GM12874 (cell line): Measurements from ENCODE around the gene MRPS7.

Experiments
- TF ChIP-seq, protein P1 (sequence below): IDR thresholded peaks from 2 replicates; pipeline ENCODE4 v1.5.1; 2011; ENCODE audit warnings: low read depth, mild to moderate bottlenecking, control low read depth, low read length, moderate library complexity; ENCODE audit not compliant: insufficient read depth

MRPS7 gene

DNA sequence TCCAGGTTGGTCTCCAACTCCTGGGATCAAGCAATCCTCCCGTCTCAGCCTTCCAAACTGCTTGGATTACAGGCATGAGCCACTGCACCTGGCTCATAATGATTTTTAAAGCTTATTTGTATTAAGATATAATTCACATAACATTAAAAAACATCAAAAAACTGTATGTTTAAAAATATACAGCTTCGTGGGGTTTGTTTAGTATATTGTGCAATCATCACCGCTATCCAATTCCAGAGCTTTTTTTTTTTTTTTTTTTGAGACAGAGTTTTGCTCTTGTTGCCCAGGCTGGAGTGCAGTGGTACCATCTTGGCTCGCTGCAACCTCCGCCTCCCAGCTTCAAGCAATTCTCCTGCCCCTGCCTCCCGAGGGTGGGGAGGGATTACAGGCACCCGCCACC lies 38.6 kb downstream of the MRPS7 start:
- TF ChIP-seq, protein P1, sequence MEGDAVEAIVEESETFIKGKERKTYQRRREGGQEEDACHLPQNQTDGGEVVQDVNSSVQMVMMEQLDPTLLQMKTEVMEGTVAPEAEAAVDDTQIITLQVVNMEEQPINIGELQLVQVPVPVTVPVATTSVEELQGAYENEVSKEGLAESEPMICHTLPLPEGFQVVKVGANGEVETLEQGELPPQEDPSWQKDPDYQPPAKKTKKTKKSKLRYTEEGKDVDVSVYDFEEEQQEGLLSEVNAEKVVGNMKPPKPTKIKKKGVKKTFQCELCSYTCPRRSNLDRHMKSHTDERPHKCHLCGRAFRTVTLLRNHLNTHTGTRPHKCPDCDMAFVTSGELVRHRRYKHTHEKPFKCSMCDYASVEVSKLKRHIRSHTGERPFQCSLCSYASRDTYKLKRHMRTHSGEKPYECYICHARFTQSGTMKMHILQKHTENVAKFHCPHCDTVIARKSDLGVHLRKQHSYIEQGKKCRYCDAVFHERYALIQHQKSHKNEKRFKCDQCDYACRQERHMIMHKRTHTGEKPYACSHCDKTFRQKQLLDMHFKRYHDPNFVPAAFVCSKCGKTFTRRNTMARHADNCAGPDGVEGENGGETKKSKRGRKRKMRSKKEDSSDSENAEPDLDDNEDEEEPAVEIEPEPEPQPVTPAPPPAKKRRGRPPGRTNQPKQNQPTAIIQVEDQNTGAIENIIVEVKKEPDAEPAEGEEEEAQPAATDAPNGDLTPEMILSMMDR, result no peak

DNA sequence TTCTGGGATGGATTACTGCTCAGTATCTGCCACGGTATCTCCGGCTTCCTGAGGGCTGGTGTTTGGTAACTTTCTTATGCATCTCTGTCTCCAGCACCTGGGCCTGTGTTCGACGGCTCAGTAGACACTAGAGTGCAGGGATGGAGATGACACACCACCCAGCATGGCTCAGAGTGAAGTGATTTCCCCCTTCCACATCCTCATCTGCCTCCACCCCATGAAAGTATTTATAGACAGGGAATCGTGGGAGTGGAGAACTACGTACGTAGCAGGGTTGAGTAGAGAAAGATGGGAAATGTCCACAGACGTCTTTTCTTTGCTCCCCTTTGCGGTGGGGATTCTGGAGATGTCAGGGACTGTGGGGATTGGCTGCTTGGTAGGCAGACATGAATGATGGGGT lies 39.4 kb downstream of the MRPS7 start:
- TF ChIP-seq, protein P1, result no peak

DNA sequence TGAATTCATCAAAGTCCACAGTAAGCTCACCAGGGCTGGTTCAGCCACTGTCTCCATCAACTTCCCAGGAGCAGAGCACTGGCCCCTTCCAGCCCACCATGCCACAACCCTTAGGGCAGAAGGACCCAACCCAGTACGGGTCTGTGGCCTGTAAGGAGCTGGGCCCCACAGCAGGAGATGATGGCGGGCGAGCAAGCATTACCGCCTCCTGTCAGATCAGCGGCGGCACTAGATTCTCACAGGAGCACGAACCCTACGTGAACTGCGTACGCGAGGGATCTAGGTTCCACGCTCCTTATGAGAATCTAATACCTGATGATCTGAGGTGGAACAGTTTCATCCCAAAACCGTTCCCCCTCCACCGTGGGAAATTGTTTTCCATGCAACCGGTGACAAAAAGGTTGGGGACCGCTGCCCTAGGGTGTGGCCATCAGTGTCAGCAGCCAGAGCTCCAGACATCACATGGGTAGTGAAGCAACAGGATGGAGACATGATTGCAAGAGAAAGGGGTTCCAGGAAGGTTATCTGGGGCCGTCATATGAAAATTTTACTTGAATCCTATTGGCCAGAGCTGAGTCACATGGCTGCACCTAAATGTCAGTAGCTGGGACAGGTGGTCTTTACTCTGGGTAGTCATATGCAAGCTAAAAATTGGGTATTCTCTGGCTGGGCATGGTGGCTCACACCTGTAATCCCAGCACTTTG lies 40.0 kb downstream of the MRPS7 start:
- TF ChIP-seq, protein P1, result no peak

DNA sequence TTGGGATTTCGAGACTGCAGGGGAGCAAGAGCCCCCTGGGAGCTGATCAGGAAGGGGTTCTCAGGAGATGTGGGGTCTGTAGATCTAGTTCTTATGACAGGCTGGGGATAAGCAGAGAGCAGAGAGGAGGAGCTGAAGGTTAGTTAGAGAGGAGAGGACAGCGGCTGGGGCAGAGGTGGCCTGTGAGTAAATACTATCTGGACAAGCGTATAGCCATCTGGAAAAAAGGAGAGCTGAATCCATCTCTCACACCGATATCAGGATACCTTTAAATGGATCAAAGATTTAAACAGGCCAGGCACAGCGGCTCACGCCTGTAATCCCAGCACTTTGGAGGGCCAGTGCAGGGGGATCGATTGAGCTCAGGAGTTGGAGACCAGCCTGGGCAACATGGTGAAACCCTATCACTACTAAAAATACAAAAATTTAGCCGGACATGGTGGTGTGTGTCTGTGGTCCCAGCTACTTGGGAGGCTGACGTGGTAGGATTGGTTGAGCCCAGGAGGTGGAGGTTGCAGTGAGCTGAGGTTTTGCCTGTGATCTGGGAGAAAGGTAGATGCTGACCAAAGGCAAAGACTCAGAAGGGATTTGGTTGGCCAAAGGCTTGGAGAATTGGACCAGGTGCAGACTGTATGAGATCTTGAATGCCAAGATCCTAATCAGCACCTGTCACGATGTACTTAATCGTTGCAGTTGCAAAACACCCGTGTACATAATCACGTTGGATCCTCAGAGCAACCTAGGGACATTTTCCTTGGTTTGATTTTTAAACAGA lies 46.5 kb downstream of the MRPS7 start:
- TF ChIP-seq, protein P1, result no peak

DNA sequence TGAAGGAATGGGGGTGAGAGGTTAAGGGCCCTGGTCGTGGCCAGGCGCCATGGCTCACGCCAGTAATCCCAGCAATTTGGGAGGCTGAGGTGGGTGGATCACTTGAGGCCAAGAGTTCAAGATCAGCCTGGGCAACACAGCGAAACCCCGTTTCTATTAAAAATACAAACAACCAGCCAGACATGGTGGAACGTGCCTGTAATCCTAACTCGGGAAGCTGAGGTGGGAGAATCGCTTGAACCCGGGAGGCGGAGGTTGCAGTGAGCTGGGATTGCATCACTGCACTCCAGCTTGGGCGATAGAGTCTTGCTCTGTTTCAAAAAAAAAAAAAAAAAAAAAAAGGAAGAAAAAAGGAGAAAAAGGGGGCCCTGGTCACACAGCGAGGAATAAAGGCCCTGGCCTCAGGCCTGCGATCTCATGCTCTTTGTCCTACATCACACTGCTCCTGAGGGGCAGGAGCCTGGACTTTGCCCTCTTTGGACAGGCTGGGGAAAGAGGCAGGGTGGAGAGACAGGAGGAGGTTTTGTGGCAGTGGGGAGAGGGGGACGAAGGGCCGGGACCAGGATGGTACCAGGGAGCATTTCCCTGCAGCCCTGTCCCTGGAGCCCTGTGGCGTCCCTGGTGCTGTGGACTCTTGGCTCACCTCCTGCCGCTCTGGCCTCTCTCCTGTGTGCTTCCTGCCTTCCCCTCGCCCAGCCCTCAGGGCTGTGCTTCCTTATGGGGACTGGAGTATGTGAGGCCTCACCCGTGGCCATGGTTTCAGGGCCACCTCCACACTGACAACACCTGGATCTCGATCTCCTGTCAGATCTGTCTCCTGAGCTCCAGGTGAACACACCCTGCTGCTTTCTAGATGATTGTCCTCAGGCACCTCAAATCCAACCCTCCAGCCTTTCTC lies 47.3 kb downstream of the MRPS7 start:
- TF ChIP-seq, protein P1, result no peak

DNA sequence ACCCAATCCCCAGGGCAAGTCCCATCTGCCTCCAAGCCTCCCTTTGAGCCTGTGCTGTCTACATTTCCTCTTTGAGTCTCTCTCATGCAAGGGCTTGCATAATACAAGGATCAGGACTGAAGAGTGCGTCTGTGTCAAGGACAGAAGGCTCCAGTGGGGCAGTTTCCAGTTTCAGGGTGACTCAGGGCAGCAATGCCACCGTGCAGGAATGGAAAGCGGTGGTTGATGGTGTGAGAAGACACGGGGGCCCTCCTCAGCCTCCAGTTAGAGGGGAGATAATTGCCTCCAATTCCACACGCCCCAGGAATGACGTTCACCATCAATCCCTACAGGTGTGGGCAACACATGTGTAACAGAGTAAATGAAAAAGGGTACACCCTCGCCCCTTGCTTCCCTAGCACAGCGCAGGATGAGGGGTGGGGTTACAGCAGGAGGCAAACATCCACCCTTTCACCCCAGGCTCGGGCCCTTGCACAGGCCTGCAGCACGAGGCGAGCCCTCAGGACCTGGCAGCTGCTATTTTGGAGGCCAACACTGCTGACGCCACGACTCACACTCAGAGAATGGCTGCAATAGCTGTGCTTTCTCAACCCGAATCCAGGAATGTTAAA lies 52.4 kb downstream of the MRPS7 start:
- TF ChIP-seq, protein P1, result no peak
